NCI-H345 treated with DMSO at 0.1 percent for 48 hours (cell line): ENCODE results near the gene ADSS1.
A peak's percentile ranks its signal among the peaks of the same experiment; 100 is the strongest.
"Not testable (repeated sequence)": the region's sequence is repeated elsewhere in the genome, so short reads cannot be mapped to it uniquely, and the experiment has no call there.

Experiments
- DNase-seq: peaks from one replicate; lab custom pipeline; 2025; ENCODE audit not compliant: unreplicated experiment; lab: John Stamatoyannopoulos, UW

ADSS1 gene

DNA sequence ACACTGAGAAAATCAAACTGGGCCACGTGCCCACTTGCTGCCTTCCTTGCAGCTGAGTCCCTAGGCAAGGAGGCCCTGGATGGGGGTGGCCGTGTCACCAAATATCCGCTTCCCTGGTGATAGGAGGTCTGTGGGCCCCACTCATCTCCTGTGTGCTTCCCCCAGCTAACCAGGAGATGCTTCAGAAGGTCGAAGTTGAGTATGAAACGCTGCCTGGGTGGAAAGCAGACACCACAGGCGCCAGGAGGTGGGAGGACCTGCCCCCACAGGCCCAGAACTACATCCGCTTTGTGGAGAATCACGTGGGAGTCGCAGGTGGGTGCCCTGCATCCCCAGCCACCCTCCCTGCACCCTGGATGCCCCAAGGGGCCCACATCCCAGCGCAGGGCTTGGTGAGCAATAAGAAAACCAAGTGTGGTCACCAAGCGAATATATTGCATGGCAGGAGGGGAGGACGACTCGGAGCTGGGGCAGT is 22.1 kb downstream of the ADSS1 start:
- no peak for DNase-seq

DNA sequence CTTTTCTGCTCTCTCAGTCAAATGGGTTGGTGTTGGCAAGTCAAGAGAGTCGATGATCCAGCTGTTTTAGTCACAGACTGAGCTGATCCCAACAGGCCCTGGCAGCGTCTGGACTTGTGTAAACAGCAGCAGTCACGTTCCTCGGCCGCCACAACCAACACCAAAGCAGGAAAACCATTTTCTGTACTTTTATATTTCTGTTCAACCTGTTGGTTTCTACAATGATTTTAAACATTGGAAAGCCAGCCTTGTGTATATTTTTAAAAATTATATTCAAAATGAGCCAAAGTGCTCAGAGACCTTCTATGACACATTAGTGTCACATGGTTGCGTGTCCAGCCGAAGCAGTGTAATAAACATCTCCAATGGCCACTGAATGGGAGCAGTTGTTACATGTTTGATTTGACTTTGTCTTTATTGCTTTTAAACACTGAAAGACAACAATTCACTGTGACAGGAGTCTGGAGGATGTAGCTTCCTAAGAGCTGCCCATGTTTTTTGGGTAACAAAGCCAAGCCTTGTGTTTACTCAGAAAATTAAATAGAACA is 23.0 kb downstream of the ADSS1 start:
- DNase-seq: no peak

DNA sequence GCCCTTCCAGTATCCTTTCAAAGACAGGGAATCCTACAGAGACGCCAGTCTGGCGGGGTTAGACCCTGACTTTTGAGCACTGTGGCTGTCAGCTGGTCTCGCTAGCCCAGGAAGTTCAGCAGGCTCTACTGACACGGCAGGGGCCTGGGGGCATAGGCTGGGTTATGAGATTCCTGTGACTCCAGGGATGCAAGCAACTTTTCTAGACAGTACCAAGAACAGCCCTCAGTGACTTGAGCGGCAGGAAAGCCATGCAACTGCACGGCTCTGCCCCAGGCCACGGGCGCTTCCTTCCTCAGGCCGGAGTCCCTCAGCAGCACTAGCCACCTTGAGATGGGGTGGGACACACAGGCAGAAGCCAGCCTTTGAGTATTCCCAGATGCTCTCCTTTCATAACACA is 23.8 kb downstream of the ADSS1 start:
- DNase-seq: no peak

DNA sequence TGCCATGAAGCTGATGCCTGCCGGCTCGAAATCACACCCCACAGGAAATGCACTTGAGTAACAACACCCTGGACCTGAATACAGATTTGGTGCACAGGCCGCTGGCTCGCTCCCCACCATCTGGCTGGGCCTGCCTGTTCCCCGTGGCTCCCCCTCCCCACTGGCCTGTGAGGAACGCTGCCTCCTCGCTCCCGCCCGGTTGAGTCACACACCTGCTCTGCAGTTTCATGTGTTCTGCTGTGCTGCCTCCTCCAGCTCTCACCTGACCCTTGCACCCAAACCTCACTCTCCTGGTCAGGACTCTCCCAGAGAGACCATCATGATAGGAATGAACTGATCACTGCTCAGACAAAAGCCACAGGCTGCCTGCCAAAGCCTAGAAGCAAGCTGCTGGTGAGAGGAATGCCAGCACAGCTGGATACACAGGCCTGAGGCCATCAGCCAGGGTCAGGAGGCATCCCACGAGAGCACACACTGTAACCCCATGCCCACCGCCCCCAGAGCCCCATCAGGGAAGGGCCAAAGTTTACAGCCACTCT is 25.2 kb downstream of the ADSS1 start:
- DNase-seq: no peak

DNA sequence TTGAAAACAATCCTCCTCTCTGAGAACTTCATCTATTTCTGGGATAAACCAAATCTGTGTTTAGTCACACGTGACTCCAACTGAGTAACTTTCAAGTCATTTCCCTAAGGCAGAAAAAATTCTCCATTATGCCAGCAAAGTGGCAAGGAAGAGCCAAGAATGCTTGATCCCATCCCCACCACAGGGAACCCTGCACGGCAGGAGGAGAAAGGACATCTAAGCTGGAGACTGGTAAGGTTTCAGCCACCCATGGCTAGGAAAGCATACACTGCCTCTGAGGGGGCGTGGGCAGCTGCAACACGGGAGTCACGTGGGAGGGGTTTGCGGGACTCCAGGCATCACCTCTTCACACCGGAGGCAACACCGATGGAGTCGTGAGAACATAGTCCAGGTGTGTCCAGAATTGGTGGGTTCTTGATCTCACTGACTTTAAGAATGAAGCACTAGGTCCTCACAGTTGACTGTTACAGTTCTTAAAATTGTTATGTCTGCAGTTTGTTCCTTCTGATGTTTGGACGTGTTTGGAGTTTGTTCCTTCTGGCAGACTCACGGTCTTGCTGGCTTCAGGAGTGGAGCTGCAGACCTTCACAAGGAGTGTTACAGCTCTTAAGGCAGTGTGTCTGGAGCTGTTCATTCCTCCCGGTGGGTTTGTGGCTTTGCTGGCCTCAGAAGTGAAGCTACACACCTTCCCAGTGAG is 26.2 kb downstream of the ADSS1 start:
- DNase-seq: no peak

- DNase-seq: not testable (repeated sequence)
These were observed 26.7 kb downstream of the ADSS1 start for GRCh38 chr14:104750753-104751057.

- no peak for DNase-seq
These were observed 27.8 kb downstream of the ADSS1 start for GRCh38 chr14:104751539-104752422.

- no peak for DNase-seq
These were observed 28.4 kb downstream of the ADSS1 start for GRCh38 chr14:104752423-104752734.

DNA sequence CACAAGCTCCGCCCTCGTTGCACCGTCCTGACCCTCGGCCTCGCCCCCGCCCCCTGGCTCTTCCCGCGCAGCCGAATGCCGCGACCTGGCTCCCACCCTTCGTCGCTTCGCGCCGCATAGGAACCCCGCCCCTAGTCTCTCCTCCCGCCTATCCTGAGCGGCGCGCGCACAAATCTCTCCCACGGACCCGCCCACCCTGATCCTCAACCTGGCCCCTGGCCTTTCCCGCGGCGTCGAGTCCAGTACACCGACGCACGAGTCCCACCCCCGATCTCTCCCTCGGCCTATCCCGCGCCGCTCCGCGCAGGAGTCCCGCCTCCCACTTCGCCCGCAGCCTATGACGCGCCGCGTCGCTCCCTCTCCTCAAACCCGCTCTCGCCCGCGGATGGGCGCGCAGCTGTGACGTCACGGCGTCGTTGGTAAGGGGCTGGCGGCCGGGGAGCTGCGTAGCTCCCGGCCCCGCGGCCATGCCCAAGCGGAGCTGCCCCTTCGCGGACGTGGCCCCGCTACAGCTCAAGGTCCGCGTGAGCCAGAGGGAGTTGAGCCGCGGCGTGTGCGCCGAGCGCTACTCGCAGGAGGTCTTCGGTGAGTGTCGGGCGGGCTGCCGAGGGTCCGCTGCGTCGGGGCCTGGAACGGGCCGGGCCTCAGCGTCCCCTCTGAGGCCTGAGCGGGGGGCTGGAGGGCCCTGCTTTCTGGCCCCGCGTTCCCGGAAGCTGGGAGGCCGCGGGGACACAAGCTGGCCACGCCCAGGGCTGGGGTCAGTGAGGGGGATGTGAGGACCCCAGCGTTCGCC is 28.9 kb downstream of the ADSS1 start, which contains the start of gene SIVA1:
Gene SIVA1 (plus strand): TSS at position 413 of the 793 bp plus-strand sequence. CDS start 55 bp downstream, at position 468.
- peak; percentile 98 for DNase-seq

DNA sequence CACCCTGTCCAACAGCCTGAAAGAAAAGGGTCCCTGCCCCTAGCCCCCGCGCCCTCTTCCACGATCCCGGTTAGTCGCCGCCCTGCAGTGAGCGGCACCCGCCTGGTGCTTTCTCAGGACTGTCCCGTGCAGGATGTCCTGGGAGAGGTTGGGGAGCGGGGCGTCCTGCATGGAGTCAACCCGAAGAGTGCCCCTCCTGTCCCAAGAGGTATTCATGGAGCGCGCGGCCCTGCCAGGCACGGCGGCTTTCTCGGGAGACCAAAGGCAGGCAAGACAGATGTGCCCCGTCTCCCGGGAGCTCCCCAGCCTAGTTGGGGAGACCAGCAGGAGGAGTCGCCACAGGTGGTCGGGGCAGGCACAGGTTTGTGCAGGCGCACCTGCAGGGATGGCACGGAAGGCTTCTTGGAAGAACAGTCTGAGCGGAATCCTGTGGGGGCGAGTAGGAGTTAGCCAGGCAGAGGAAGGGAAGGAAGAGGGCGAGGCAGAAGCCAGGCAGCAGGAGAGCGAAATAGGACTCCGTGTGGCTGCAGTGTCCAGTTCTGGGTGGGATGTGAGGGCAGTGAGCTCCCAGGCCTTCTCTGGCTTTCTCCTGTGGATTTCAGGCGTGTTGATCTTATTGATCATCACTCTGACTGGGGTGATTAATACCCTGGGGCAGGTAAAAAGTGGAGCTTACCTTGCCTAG is 29.6 kb downstream of the ADSS1 start:
- DNase-seq: no peak

DNA sequence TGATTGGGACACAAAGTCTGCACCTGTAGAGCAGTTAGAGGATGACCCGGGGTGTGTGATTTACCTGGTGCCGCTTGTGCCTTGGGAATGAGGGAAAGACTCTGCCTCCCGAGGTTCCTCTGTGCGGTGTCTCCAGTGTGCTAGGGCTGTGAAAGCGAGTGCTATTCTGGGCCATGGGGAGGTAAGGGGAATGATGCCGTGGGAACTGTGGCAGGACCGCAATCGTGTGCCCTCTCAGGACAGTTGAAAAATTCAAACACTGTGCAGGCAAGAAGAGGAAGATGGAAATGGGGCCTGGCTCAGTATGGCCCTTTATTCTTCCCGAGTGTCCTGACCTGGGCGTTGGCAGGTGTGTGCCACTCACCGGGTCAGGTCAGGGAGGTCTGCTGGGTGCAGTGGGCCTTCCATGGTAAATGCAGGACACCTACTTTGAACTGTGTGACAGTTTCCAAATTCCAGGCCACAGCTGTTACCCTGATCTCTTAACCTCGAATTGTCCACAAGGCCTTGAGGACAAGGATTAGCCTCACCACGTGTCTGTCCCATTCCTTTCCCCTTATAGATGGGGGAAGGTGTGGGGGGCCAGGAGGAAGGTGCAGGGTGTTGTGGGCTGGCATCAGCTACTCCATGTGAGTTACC is 30.3 kb downstream of the ADSS1 start:
- no peak for DNase-seq

DNA sequence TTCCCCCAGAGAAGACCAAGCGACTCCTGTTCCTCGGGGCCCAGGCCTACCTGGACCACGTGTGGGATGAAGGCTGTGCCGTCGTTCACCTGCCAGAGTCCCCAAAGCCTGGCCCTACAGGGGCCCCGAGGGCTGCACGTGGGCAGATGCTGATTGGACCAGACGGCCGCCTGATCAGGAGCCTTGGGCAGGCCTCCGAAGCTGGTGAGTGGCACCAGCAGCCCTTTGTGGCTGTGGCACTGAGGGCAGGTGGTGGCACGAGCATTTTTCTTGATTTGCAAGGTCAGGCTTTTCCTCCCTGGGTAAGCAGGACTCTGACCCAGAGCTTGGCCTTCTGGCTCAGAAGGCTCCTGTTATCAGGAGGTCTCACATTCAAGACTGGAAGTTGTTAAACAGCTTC is 31.6 kb downstream of the ADSS1 start:
- DNase-seq: no peak

DNA sequence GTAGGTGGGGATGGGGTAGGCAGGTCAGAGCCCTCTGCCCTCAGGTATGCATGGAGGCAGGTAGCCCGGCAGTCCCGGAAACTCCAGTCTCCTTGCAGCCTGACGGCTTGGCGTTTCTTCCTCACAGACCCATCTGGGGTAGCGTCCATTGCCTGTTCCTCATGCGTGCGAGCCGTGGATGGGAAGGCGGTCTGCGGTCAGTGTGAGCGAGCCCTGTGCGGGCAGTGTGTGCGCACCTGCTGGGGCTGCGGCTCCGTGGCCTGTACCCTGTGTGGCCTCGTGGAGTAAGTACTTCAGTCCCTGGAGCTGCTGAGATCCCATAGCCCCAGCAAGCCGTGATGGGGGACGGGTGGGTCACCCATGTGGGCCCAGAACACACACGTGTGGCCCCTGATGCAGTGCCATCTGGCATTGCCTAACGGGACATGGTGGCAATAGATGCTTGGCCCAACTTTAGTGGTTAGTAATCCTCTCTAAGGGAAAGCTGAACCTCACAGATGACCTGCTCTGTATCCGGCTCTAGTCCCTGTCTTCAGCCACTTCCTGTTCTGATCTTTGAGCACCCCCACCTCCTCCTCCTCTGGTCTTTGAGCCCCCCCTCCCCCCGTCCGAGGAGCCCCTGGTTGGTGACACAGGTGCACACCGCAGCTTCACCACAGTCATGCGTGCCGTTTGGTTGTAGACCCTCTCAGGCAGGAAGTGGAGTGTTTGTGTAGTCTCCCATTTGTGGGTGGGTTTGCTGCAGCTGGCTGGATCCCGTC is 32.6 kb downstream of the ADSS1 start:
- no peak for DNase-seq

DNA sequence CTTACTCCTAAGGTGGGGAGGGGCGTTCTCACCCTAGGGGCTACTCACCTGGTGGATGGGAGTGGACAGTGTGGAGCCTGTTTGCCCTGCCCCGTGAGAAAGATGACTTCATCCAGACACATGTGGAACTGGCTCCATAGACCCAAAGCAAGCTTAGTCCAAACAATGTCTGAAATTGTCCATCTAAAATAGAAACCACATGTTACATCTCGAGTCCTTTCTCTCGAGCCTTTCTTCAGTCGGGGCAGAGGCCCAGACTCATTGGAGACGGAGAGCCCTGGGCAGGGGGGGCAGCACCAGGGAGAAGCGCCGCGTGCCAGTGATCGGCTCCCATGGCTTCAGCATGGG is 33.2 kb downstream of the ADSS1 start:
- DNase-seq: no peak

- no peak for DNase-seq
These were observed 33.8 kb downstream of the ADSS1 start for GRCh38 chr14:104757681-104758392.

DNA sequence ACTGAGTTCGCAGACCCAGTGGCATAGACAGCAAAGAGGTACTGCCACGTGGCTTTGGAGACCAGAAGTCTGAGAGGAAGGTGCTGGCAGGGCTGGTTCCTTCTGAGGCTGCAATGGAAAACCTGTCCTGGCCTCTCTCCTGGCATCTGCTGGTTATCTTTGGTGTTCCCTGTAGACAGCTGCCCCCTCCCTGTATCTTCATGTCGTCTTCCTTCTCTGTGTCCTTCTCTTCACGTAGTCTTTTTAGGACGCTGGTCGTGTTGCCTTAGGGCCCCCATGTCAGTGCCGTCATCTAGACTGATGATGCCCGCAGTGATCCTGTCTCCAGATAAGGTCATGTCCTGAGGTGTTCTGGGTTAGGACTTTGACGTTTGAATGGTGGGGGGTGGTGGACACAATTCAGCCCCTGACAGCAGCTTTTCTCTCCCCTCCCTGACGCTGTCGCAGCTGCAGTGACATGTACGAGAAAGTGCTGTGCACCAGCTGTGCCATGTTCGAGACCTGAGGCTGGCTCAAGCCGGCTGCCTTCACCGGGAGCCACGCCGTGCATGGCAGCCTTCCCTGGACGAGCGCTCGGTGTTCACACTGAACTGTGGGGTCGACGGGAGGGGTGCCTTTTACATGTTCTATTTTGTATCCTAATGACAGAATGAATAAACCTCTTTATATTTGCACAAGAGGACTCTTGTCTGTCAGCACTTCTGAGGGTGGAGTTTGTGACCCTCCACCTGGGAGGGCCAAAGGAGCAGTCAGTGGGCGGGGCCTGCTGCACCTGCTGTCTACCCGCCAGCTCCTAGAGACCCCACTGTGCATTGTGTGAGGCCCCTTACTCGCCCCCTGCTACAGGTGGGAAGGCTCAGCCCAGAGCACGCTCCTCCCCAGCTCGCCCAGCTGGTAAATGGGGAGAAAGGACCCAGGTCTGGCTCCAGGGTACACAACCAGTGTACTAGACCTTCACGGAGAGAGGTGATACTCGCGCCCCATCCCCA is 35.2 kb downstream of the ADSS1 start:
- DNase-seq: peak; percentile 40

DNA sequence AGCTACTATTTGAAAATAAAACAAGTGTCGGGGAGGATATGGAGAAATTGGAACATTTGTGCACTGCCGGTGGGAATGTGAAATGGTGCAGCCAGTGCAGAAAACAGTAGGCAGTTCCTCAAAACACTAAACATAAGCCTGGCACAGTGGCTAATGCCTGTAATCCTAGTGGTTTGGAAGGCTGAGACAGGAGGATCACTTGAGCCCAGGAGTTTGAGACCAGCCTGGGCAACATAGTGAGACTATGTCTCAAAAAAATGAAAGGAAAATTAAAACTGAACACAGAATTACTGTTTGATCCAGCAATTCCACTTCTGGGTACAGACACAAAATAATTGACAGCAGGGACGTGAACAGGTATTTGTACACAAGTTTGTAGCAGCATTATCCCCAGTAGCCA is 41.5 kb downstream of the ADSS1 start:
- no peak for DNase-seq
